H1 (cell line): ENCODE measurements around the gene USP17L13. TPM values are rescaled to one million over a fixed set of nuclear protein-coding genes. Genes with fewer than 3 reads are reported as not detected.
"Not testable (repeated sequence)": the region's sequence is repeated elsewhere in the genome, so short reads cannot be mapped to it uniquely, and the experiment has no call there.

ENCODE experiments used
- CTCF ChIA-PET: fragments of 300-600 bp; sonication (Branson Sonifier 250); formaldehyde crosslinking; loops from one replicate; lab custom pipeline; 2021; ENCODE audit not compliant: partially characterized antibody; lab: Charles Lee
- POLR2A ChIA-PET: fragments of 300-600 bp; sonication (Branson Sonifier 250); formaldehyde crosslinking; loops from one replicate; lab custom pipeline; 2021; ENCODE audit warnings: inconsistent platforms; ENCODE audit not compliant: partially characterized antibody; lab: Charles Lee
- DNase-seq, 2 experiments: peaks; one replicate each; pipeline versions ENCODE4 v3.0.0 to v3.0.0-alpha.2; 2010 to 2022; ENCODE audit warnings: low spot score in 2 of 2, low read depth in 1 of 2, mixed read lengths in 1 of 2
- FAIRE-seq: peaks from 2 replicates; lab custom pipeline; 2011; peaks lifted over from hg19 to GRCh38; lab: Jason Lieb, UNC
- H2AFZ ChIP-seq: 2 replicates; pipeline ENCODE4 v1.8.1; 2012; ENCODE audit warnings: low read length, inconsistent platforms
- H2AK5ac ChIP-seq: 2 replicates; pipeline ENCODE4 v1.6.1; 2013; ENCODE audit warnings: low read depth, low read length
- H2BK120ac ChIP-seq: replicated peaks from 2 replicates; pipeline ENCODE3; 2013; ENCODE audit warnings: low read depth, low read length, inconsistent platforms
- H2BK12ac ChIP-seq: 2 replicates; pipeline ENCODE4 v1.6.1; 2013; ENCODE audit warnings: low read depth, low read length
- H2BK15ac ChIP-seq: 2 replicates; pipeline ENCODE4 v1.6.1; 2013; ENCODE audit warnings: low read length
- H2BK20ac ChIP-seq: 2 replicates; pipeline ENCODE4 v1.6.1; 2013; ENCODE audit warnings: low read length
- H2BK5ac ChIP-seq: 2 replicates; pipeline ENCODE4 v1.6.1; 2013; ENCODE audit warnings: low read depth, low read length
- H3K14ac ChIP-seq: 2 replicates; pipeline ENCODE4 v1.6.1; 2013; ENCODE audit warnings: inconsistent platforms; ENCODE audit not compliant: insufficient read length
- H3K18ac ChIP-seq: 2 replicates; pipeline ENCODE4 v1.6.1; 2013; ENCODE audit warnings: low read length; ENCODE audit errors: extremely low read depth
- H3K23ac ChIP-seq: 2 replicates; pipeline ENCODE4 v1.6.1; 2013; ENCODE audit warnings: inconsistent platforms; ENCODE audit not compliant: insufficient read length
- H3K23me2 ChIP-seq: 2 replicates; pipeline ENCODE4 v1.6.1; 2013; ENCODE audit warnings: low read depth, low read length
- H3K27ac ChIP-seq: 2 replicates; pipeline ENCODE4 v1.6.1; 2011; ENCODE audit warnings: low read depth, low read length, inconsistent platforms
- H3K27me3 ChIP-seq, 4 experiments: replicated peaks in 1 of 4; 1 replicate in 1 of 4; 2 replicates in 3 of 4; pipeline versions ENCODE4 v1.6.1 to v1.8.1; 2011 to 2013; ENCODE audit warnings: low read length in 3 of 4, mild to moderate bottlenecking in 3 of 4, inconsistent platforms in 2 of 4, mixed read lengths in 2 of 4, moderate library complexity in 1 of 4; ENCODE audit not compliant: control insufficient read depth in 3 of 4, insufficient read depth in 3 of 4; ENCODE audit errors: extremely low read depth in 1 of 4
- H3K36me3 ChIP-seq, 4 experiments: 2 replicates each; pipeline versions ENCODE4 v1.6.1 to v1.8.1; 2011 to 2013; ENCODE audit warnings: mild to moderate bottlenecking in 4 of 4, low read length in 3 of 4, moderate library complexity in 2 of 4, control low read depth in 1 of 4, inconsistent platforms in 1 of 4; ENCODE audit not compliant: insufficient read depth in 4 of 4, control insufficient read depth in 2 of 4
- H3K4ac ChIP-seq: replicated peaks from 2 replicates; pipeline ENCODE3; 2013; ENCODE audit warnings: low read length, low read depth, mixed read lengths, inconsistent platforms; ENCODE audit not compliant: insufficient read length
- H3K4me1 ChIP-seq, 4 experiments: replicated peaks in 1 of 4; 1 replicate in 1 of 4; 2 replicates in 3 of 4; pipeline versions ENCODE4 v1.6.1 to v1.8.1; 2011 to 2013; ENCODE audit warnings: low read length in 3 of 4, inconsistent platforms in 2 of 4, mixed read lengths in 1 of 4; ENCODE audit not compliant: insufficient read depth in 4 of 4, control insufficient read depth in 3 of 4
- H3K4me2 ChIP-seq, 2 experiments: 2 replicates each; pipeline versions ENCODE4 v1.6.1 to v1.8.1; 2011 to 2013; ENCODE audit warnings: low read depth in 2 of 2, low read length in 2 of 2, control low read depth in 1 of 2, inconsistent platforms in 1 of 2, mild to moderate bottlenecking in 1 of 2; ENCODE audit not compliant: insufficient read depth in 1 of 2
- H3K4me3 ChIP-seq, 4 experiments: fragments of 200-600, 300-600 bp in 1 of 4; sonication (generic), shearing (Covaris generic), sonication (Bioruptor Twin) in 1 of 4; 2 replicates each; pipeline versions ENCODE4 v1.5.1 to v1.8.1; 2011 to 2016; ENCODE audit warnings: low read length in 4 of 4, low read depth in 3 of 4, control low read depth in 2 of 4, inconsistent platforms in 2 of 4, mild to moderate bottlenecking in 2 of 4, mixed read lengths in 1 of 4, moderate library complexity in 1 of 4; ENCODE audit not compliant: insufficient read depth in 2 of 4; ENCODE audit errors: extremely low read depth in 1 of 4
- H3K56ac ChIP-seq: replicated peaks from 2 replicates; pipeline ENCODE3; 2013; ENCODE audit warnings: low read depth, mild to moderate bottlenecking, mixed read lengths, low read length, inconsistent platforms; ENCODE audit not compliant: insufficient read length
- H3K79me1 ChIP-seq: 2 replicates; pipeline ENCODE4 v1.6.1; 2013; ENCODE audit warnings: low read depth, low read length, control low read depth
- H3K79me2 ChIP-seq, 2 experiments: 2 replicates each; pipeline versions ENCODE4 v1.6.1 to v1.8.1; 2012 to 2013; ENCODE audit warnings: low read length in 2 of 2, mild to moderate bottlenecking in 2 of 2, inconsistent platforms in 1 of 2; ENCODE audit not compliant: insufficient read depth in 2 of 2, control insufficient read depth in 1 of 2
- H3K9ac ChIP-seq, 4 experiments: replicated peaks in 1 of 4; 1 replicate in 1 of 4; 2 replicates in 3 of 4; pipeline versions ENCODE4 v1.6.1 to v1.8.1; 2011 to 2013; ENCODE audit warnings: low read depth in 3 of 4, low read length in 3 of 4, control low read depth in 2 of 4, mild to moderate bottlenecking in 2 of 4, moderate library complexity in 2 of 4, inconsistent platforms in 1 of 4; ENCODE audit errors: extremely low read depth in 1 of 4
- H3K9me3 ChIP-seq, 2 experiments: 2 replicates each; pipeline versions ENCODE4 v1.6.1 to v1.8.1; 2012 to 2013; ENCODE audit warnings: mild to moderate bottlenecking in 2 of 2, moderate library complexity in 2 of 2, control low read depth in 1 of 2, inconsistent platforms in 1 of 2, low read depth in 1 of 2, low read length in 1 of 2, mixed read lengths in 1 of 2; ENCODE audit not compliant: insufficient read depth in 2 of 2
- H4K20me1 ChIP-seq, 2 experiments: replicated peaks in 1 of 2; 2 replicates each; pipeline versions ENCODE3 to v1.8.1; 2011 to 2013; ENCODE audit warnings: inconsistent platforms in 2 of 2, low read length in 2 of 2, mild to moderate bottlenecking in 1 of 2; ENCODE audit not compliant: insufficient read depth in 2 of 2, control insufficient read depth in 1 of 2
- H4K5ac ChIP-seq: 2 replicates; pipeline ENCODE4 v1.6.1; 2013; ENCODE audit warnings: low read length, low read depth, mixed read lengths, inconsistent platforms; ENCODE audit not compliant: insufficient read length
- H4K8ac ChIP-seq: 2 replicates; pipeline ENCODE4 v1.8.0; 2013; ENCODE audit warnings: mild to moderate bottlenecking, moderate library complexity, low read length, inconsistent platforms; ENCODE audit not compliant: insufficient read depth; ENCODE audit errors: extremely low read depth
- H4K91ac ChIP-seq: replicated peaks from 2 replicates; pipeline ENCODE3; 2013; ENCODE audit warnings: low read length, mixed read lengths, inconsistent platforms; ENCODE audit not compliant: insufficient read length
- WGBS, 2 experiments: shearing (Covaris generic) in 1 of 2; methylation state at CpG; one replicate each; pipeline versions ENCODE4 v1.1.6 to v1.1.7; 2013 to 2015; ENCODE audit warnings: low lambda C conversion rate in 2 of 2, mixed read lengths in 2 of 2, inconsistent platforms in 1 of 2, low coverage in 1 of 2, missing lambda C conversion rate in 1 of 2; ENCODE audit not compliant: insufficient replicate concordance in 2 of 2, insufficient coverage in 1 of 2, insufficient read length in 1 of 2; ENCODE audit errors: extremely low coverage in 1 of 2, missing lambda C conversion rate in 1 of 2; 5-methylcytosine and 5-hydroxymethylcytosine counted together
- polyA plus RNA-seq, 7 experiments: library from polyadenylated mRNA; depleted of rRNA in 3 of 7; stranded (reverse) in 5 of 7; unstranded in 2 of 7; fragments of >200 nt in 5 of 7; fragments of 200-250 nt in 2 of 7; gene quantifications; 1 replicate in 5 of 7; 2 replicates in 1 of 7; 4 replicates in 1 of 7; pipeline versions ENCODE4 v1.2.1 to v1.2.3, GENCODE V29; 2011 to 2013; ENCODE audit warnings: missing spikeins in 2 of 7, mixed read lengths in 2 of 7
- total RNA-seq: library from RNA; stranded (reverse); fragmentation: NEBNext Ultra II Directional; extraction: Animal tissue kit (Norgen Biotek cat#: 25700); gene quantifications from 2 replicates; pipeline ENCODE4 v1.2.1, GENCODE V29; 2021

The USP17L13 gene
- total and polyA plus RNA-seq, 2 of the 8 experiments (the other 6 are each of a cell fraction or from before 2014, with no cell fraction given): not detected

GRCh38 chr4:9247953-9248680 lies 23.4 kb downstream of the USP17L13 start, which contains the start of gene USP17L18:
Gene USP17L18, plus strand, starts transcription at chr4:9248630. Its CDS starts 0 bp downstream, at chr4:9248630.
- H3K79me1 ChIP-seq, H3K27ac ChIP-seq, H4K20me1 ChIP-seq, POLR2A ChIA-PET, H3K14ac ChIP-seq, H3K27me3 ChIP-seq, H3K79me2 ChIP-seq, CTCF ChIA-PET, H2BK15ac ChIP-seq, H4K91ac ChIP-seq, H3K23me2 ChIP-seq, DNase-seq, H4K5ac ChIP-seq, H2BK5ac ChIP-seq, H3K4me2 ChIP-seq, H2BK120ac ChIP-seq, H2BK12ac ChIP-seq, H3K23ac ChIP-seq, H3K36me3 ChIP-seq, H3K56ac ChIP-seq, H2BK20ac ChIP-seq, H2AK5ac ChIP-seq, H3K4me1 ChIP-seq, H3K9ac ChIP-seq, H3K4ac ChIP-seq, H2AFZ ChIP-seq, H3K18ac ChIP-seq, FAIRE-seq, H3K4me3 ChIP-seq, H3K9me3 ChIP-seq, H4K8ac ChIP-seq: not testable (repeated sequence)
- WGBS, 2 experiments: 93% methylated on average over 22 of the region's 26 CpGs; no CpG with 5 or more reads in 1 of the 2 experiments

GRCh38 chr4:9253078-9253477 lies 28.4 kb downstream of the USP17L13 start, which contains the start of gene USP17L19:
Gene USP17L19, plus strand, starts transcription at chr4:9253378. Its CDS starts 0 bp downstream, at chr4:9253378.
- CTCF ChIA-PET, FAIRE-seq: not testable (repeated sequence)

More at GRCh38 chr4:9253078-9253477, 28.4 kb downstream of the USP17L13 start, which contains the start of gene USP17L19:
- H2BK12ac ChIP-seq, H3K18ac ChIP-seq, H2AK5ac ChIP-seq, H2BK15ac ChIP-seq, H3K36me3 ChIP-seq, H4K8ac ChIP-seq, H2BK120ac ChIP-seq, H3K4me2 ChIP-seq, H4K5ac ChIP-seq, H3K4me1 ChIP-seq, H3K27ac ChIP-seq, H3K4ac ChIP-seq, H3K14ac ChIP-seq, H2AFZ ChIP-seq, H3K9me3 ChIP-seq, H3K23me2 ChIP-seq, H2BK5ac ChIP-seq, H3K9ac ChIP-seq, H2BK20ac ChIP-seq, H3K23ac ChIP-seq, H3K4me3 ChIP-seq, POLR2A ChIA-PET, H3K79me1 ChIP-seq, H4K20me1 ChIP-seq, H3K56ac ChIP-seq, H3K27me3 ChIP-seq, H4K91ac ChIP-seq, H3K79me2 ChIP-seq, DNase-seq: not testable (repeated sequence)
- no CpG with 5 or more reads among the region's 13 CpGs for WGBS, 2 experiments
